OCI-LY1 (cell line): ENCODE results near the gene PGS1.

Experiments used
- H2AFZ ChIP-seq: fragments of 200-600 bp; sonication (generic), shearing (Covaris generic); 2 replicates; pipeline ENCODE4 v1.6.0; 2014; ENCODE audit warnings: antibody characterized with exemption, mild to moderate bottlenecking, low read length
- H3F3A ChIP-seq: fragments of 200-600 bp; sonication (generic), shearing (Covaris generic); 2 replicates; pipeline ENCODE4 v1.6.0; 2014; ENCODE audit warnings: mild to moderate bottlenecking, antibody characterized with exemption, low read length, moderate library complexity; ENCODE audit not compliant: insufficient read depth
- H3K27ac ChIP-seq: fragments of 200-600 bp; sonication (generic); 2 replicates; pipeline ENCODE4 v1.5.1; 2014; ENCODE audit warnings: low read length, mixed run types, mild to moderate bottlenecking, low read depth; ENCODE audit not compliant: poor library complexity, severe bottlenecking
- H3K27me3 ChIP-seq: fragments of 200-600 bp; sonication (generic); 2 replicates; pipeline ENCODE4 v1.6.0; 2014; ENCODE audit warnings: antibody characterized with exemption, mild to moderate bottlenecking, low read length, moderate library complexity; ENCODE audit not compliant: insufficient read depth
- H3K36me3 ChIP-seq: fragments of 200-600 bp; sonication (generic); 2 replicates; pipeline ENCODE4 v1.6.1; 2014; ENCODE audit warnings: mild to moderate bottlenecking, antibody characterized with exemption, low read length, moderate library complexity, mixed read lengths; ENCODE audit not compliant: insufficient read depth
- H3K4me1 ChIP-seq: fragments of 200-600 bp; sonication (generic); 2 replicates; pipeline ENCODE4 v1.5.1; 2014; ENCODE audit warnings: mild to moderate bottlenecking, low read length, moderate library complexity; ENCODE audit not compliant: insufficient read depth, severe bottlenecking
- H3K4me2 ChIP-seq: fragments of 200-600 bp; sonication (generic), shearing (Covaris generic); 2 replicates; pipeline ENCODE4 v1.6.1; 2014; ENCODE audit warnings: low read length
- H3K4me3 ChIP-seq: fragments of 200-600 bp; sonication (generic); 2 replicates; pipeline ENCODE4 v1.5.1; 2014; ENCODE audit warnings: low read length, low read depth, mild to moderate bottlenecking, mixed read lengths; ENCODE audit not compliant: poor library complexity, severe bottlenecking
- H3K79me2 ChIP-seq: fragments of 200-600 bp; shearing (Covaris generic); 2 replicates; pipeline ENCODE4 v1.6.1; 2016; ENCODE audit warnings: mixed run types, low read length, mixed read lengths; ENCODE audit not compliant: insufficient read depth
- H3K9ac ChIP-seq: fragments of 200-600 bp; sonication (generic), shearing (Covaris generic); 2 replicates; pipeline ENCODE4 v1.6.1; 2014; ENCODE audit warnings: mild to moderate bottlenecking, low read length, mixed read lengths
- H3K9me2 ChIP-seq: fragments of 200-600 bp; sonication (generic), shearing (Covaris generic); 2 replicates; pipeline ENCODE4 v1.6.1; 2014; ENCODE audit warnings: low read depth, mild to moderate bottlenecking, low read length, mixed read lengths
- H3K9me3 ChIP-seq: fragments of 200-600 bp; shearing (Covaris generic); 2 replicates; pipeline ENCODE4 v1.6.1; 2014; ENCODE audit warnings: low read length, mixed read lengths
- H4K20me1 ChIP-seq: fragments of 200-600 bp; sonication (generic), shearing (Covaris generic); 2 replicates; pipeline ENCODE4 v1.6.0; 2016; ENCODE audit warnings: mild to moderate bottlenecking, low read length; ENCODE audit not compliant: insufficient read depth
- CTCF ChIP-seq: fragments of 200-600 bp; sonication (generic), shearing (Covaris generic); IDR thresholded peaks from 2 replicates; pipeline ENCODE4 v1.5.1; 2017; ENCODE audit warnings: mild to moderate bottlenecking, antibody characterized with exemption, low read length, moderate library complexity, mixed read lengths
- EZH2 ChIP-seq: fragments of 200-600 bp; sonication (generic), shearing (Covaris generic); IDR thresholded peaks from 2 replicates; pipeline ENCODE4 v1.8.0; 2017; ENCODE audit warnings: borderline replicate concordance, mixed run types, mild to moderate bottlenecking, antibody characterized with exemption, low read length, moderate library complexity, mixed read lengths

The PGS1 gene

DNA sequence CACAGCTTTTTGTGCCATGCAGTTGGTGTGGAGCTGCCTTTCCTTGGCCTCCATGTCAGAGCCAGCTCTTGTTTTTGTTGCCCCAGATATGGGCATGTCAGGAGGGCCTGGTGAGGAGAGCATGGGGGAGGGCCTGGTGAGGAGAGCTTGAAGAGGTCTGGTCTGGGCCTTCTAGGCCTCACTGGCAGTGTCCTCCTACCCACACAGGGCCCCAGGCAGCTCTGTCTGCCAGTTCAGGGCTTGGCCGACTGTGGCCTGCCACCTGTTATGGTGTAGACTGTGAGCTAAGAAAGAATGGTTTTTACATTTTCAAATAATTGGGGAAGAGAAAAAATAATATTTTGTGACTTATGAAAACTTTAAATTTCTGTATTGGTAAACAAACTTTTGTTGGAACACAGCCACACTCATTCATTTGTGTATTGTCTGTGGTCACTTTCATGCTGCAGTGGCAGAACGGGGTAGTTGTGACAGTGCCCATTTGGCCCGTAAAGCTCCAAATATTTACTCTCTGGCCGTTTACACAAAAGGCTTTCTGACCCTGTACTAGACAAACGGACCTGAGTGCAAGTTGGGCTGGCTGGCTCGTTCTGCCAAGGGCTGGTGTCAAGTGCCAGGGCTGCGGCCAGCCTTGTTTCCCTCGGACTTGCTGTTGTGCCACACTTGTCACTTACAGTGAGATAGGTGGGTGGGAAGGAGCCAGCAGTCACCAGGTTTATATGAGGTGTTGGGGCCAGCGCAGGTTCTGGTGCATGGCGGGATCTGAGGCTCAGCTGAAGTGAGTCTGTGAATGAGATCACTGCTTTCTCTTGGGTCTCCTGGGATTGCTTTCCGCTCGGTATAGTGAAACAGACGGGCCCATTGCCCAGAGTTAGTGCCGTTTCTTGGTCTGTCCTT is 18.2 kb downstream of the PGS1 start:
- H3F3A ChIP-seq: no peaks in the 10 kb centered on the region
- H3K36me3 ChIP-seq: peaks cover 59% of the 10 kb centered on the region
- H3K27ac ChIP-seq: no peak overlapping the region
- H3K79me2 ChIP-seq: no peaks in the 10 kb centered on the region
- H3K4me3 ChIP-seq: no peak overlapping the region
- H3K9me3 ChIP-seq: no peaks in the 10 kb centered on the region
- H3K9me2 ChIP-seq: no peaks in the 10 kb centered on the region
- H3K9ac ChIP-seq: no peak overlapping the region
- H4K20me1 ChIP-seq: no peaks in the 10 kb centered on the region
- no peak overlapping the region for H3K4me2 ChIP-seq
- no peak overlapping the region for H2AFZ ChIP-seq
- TF ChIP-seq EZH2 (no peak), CTCF (no peak)
- H3K27me3 ChIP-seq: no peaks in the 10 kb centered on the region
- H3K4me1 ChIP-seq: no peaks in the 10 kb centered on the region

DNA sequence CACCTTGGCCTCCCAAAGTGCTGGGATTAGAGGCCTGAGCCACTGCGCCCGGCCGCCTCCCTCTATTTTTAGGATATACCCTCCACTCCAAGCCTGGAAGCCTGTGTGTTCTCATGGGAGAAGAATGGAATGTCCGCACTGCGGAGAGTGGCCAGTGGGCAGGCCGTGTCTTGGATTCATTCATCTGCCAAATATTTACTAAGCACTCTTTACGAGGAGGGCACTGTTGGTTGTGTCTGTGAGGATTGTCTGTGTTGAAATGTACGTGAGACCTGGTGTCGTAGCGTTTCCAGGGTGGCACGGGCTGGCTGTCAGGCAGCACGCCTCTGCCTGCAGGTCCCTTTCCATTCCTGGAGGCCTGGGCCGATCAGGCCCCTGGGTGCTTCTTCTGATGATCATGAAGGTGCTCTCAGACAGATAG is 19.2 kb downstream of the PGS1 start:
- no peak for TF ChIP-seq EZH2
- H3K27ac ChIP-seq: no peak overlapping the region
- no peak overlapping the region for H3K4me2 ChIP-seq
- H3K9me3 ChIP-seq: no peaks in the 10 kb centered on the region
- H3K36me3 ChIP-seq: peaks cover 67% of the 10 kb centered on the region
- H3K9ac ChIP-seq: no peak overlapping the region
- no peak overlapping the region for H2AFZ ChIP-seq
- H4K20me1 ChIP-seq: no peaks in the 10 kb centered on the region
- H3K4me3 ChIP-seq: no peak overlapping the region
- no peaks in the 10 kb centered on the region for H3K79me2 ChIP-seq
- no peaks in the 10 kb centered on the region for H3F3A ChIP-seq
- no peaks in the 10 kb centered on the region for H3K9me2 ChIP-seq
- no peaks in the 10 kb centered on the region for H3K27me3 ChIP-seq
- H3K4me1 ChIP-seq: no peaks in the 10 kb centered on the region

DNA sequence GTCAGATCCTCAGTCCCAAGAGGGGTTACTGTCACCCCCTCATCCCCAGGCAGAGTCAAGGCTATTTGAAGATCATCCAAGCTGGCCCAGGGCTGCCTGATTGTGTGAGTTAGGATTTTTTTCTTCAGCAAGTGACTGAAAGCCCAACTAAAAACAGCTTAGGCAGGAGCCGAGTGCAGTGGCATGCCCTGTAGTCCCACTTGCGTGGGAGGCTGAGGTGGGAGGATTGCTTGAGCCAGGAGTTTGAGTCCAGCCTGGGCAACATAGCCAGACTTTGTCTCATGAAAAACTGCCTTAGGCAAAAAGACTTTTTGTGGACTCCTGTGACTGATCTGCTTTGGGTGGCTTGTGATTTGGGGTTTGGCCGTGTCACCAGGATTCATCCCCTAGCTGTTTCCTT is 19.9 kb downstream of the PGS1 start:
- no peak overlapping the region for H3K4me3 ChIP-seq
- no peaks in the 10 kb centered on the region for H3K4me1 ChIP-seq
- H3K27me3 ChIP-seq: no peaks in the 10 kb centered on the region
- TF ChIP-seq EZH2: no peak
- TF ChIP-seq CTCF: no peak
- no peaks in the 10 kb centered on the region for H3K79me2 ChIP-seq
- H3K9me3 ChIP-seq: no peaks in the 10 kb centered on the region
- no peak overlapping the region for H3K9ac ChIP-seq
- H3F3A ChIP-seq: no peaks in the 10 kb centered on the region
- peaks cover 71% of the 10 kb centered on the region for H3K36me3 ChIP-seq
- H3K4me2 ChIP-seq: no peak overlapping the region
- no peak overlapping the region for H2AFZ ChIP-seq
- H3K9me2 ChIP-seq: no peaks in the 10 kb centered on the region
- H3K27ac ChIP-seq: no peak overlapping the region
- H4K20me1 ChIP-seq: no peaks in the 10 kb centered on the region
